ENCODE measurements around the gene ALX3. TPM values are rescaled to one million over a fixed set of nuclear protein-coding genes. Genes with fewer than 3 reads are reported as not detected.

ALX3 gene
- total and polyA plus RNA-seq, 2 of the 8 experiments (the other 6 are each of a cell fraction or from before 2014, with no cell fraction given): 0.20 TPM; not detected in 1

DNA sequence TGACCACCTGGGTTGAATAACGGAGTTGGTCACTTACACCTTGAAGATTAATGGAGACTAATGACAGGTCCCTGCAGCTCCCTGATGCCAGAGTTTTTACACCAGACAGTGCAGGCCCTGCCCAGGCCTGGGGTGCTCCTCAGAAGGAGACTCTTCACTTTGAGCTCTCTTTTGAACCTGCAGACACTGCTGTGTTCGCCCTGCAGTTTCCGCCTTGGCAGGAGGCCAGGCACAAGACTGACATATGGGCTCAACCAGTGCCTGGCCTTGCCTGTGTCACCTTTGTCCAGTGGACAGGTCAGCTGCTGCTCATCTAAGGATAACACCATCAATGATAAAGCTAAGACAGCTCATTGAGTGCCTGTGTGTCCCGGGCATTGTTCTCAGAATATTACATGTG lies 30.8 kb downstream of the ALX3 start:
- no peak overlapping the region for H3K23ac ChIP-seq (ENCODE audit: insufficient read length)
- H3K23me2 ChIP-seq (ENCODE audit: low read depth, low read length): peaks cover 4% of the 10 kb centered on the region; the same call in 1 of the 2 replicates
- no peak overlapping the region for H3K56ac ChIP-seq (replicated peaks; ENCODE audit: insufficient read length, low read depth, low read length)
- peaks cover 10% of the 10 kb centered on the region for H3K79me1 ChIP-seq (ENCODE audit: low read depth, low read length)
- H2BK12ac ChIP-seq (ENCODE audit: low read depth, low read length): no peak overlapping the region
- no peak overlapping the region for H3K18ac ChIP-seq (ENCODE audit: extremely low read depth, low read length)
- DNase-seq (ENCODE audit: low read depth in 1 of 2, low spot score in 2 of 2) (no peak), FAIRE-seq (no peak)
- no peak overlapping the region for H2AK5ac ChIP-seq (ENCODE audit: low read depth, low read length)
- H3K4ac ChIP-seq (replicated peaks; ENCODE audit: insufficient read length, low read depth, low read length): no peak overlapping the region
- H4K20me1 ChIP-seq (replicated peaks in 1 of 2; ENCODE audit: control insufficient read depth in 1 of 2, insufficient read depth in 2 of 2, low read length in 2 of 2): peaks cover 3 to 17% of the 10 kb centered on the region in 2 experiments
- no peaks in the 10 kb centered on the region for H3K9me3 ChIP-seq (ENCODE audit: insufficient read depth in 2 of 2, low read depth in 1 of 2, low read length in 1 of 2)
- no peak overlapping the region for H3K4me2 ChIP-seq (ENCODE audit: insufficient read depth in 1 of 2, low read depth in 2 of 2, low read length in 2 of 2)
- H2AFZ ChIP-seq (ENCODE audit: low read length): no peak overlapping the region
- H2BK120ac ChIP-seq (replicated peaks; ENCODE audit: low read depth, low read length): no peak overlapping the region
- WGBS, 2 experiments (ENCODE audit: extremely low coverage in 1 of 2, insufficient coverage in 1 of 2, insufficient read length in 1 of 2, insufficient replicate concordance in 2 of 2, low coverage in 1 of 2, low lambda C conversion rate in 2 of 2, missing lambda C conversion rate in 1 of 2): 88% methylated on average over 4 of the region's 4 CpGs; no CpG with 5 or more reads in 1 of the 2 experiments
- ChIA-PET CTCF (ENCODE audit: partially characterized antibody) (interaction anchor here (0.7 to 40.7 kb wide), 7 partner anchors 9 to 265 kb away, joined by 3 to 1450 read pairs (median 3); partner anchors contain the start of gene ALX3), POLR2A (ENCODE audit: partially characterized antibody) (interaction anchor here (1.0 to 2.0 kb wide), 3 partner anchors 8 to 27 kb away, joined by 4 to 7 read pairs (median 5); no protein-coding TSS in a partner anchor)
- no peak overlapping the region for H3K4me3 ChIP-seq (ENCODE audit: extremely low read depth in 1 of 4, insufficient read depth in 2 of 4, low read depth in 3 of 4, low read length in 4 of 4)
- no peak overlapping the region for H2BK20ac ChIP-seq (ENCODE audit: low read length)
- no peak overlapping the region for H3K27ac ChIP-seq (ENCODE audit: low read depth, low read length)
- no peak overlapping the region for H4K5ac ChIP-seq (ENCODE audit: insufficient read length, low read depth, low read length)
- H3K4me1 ChIP-seq (replicated peaks in 1 of 4; ENCODE audit: control insufficient read depth in 3 of 4, insufficient read depth in 4 of 4, low read length in 3 of 4): peaks cover 0 to 6% (median 0%) of the 10 kb centered on the region in 4 experiments; a peak in 2 of 7 replicates
- no peak overlapping the region for H2BK5ac ChIP-seq (ENCODE audit: low read depth, low read length)
- H2BK15ac ChIP-seq (ENCODE audit: low read length): no peak overlapping the region
- H4K91ac ChIP-seq (replicated peaks; ENCODE audit: insufficient read length, low read length): no peak overlapping the region
- no peaks in the 10 kb centered on the region for H3K27me3 ChIP-seq (replicated peaks in 1 of 4; ENCODE audit: control insufficient read depth in 3 of 4, extremely low read depth in 1 of 4, insufficient read depth in 3 of 4, low read length in 3 of 4)
- H3K14ac ChIP-seq (ENCODE audit: insufficient read length): no peak overlapping the region
- H4K8ac ChIP-seq (ENCODE audit: extremely low read depth, insufficient read depth, low read length): no peak overlapping the region
- H3K9ac ChIP-seq (replicated peaks in 1 of 4; ENCODE audit: extremely low read depth in 1 of 4, low read depth in 3 of 4, low read length in 3 of 4): no peak overlapping the region
- peaks cover 9 to 27% of the 10 kb centered on the region in 2 experiments for H3K79me2 ChIP-seq (ENCODE audit: control insufficient read depth in 1 of 2, insufficient read depth in 2 of 2, low read length in 2 of 2)
- H3K36me3 ChIP-seq (ENCODE audit: control insufficient read depth in 2 of 4, insufficient read depth in 4 of 4, low read length in 3 of 4): peaks cover 43 to 74% (median 64%) of the 10 kb centered on the region in 4 experiments
- no peak for TF ChIP-seq JUND (IDR thresholded peaks at IDR 0.05; ENCODE audit: low read length)
- TF ChIP-seq SIRT6 (IDR thresholded peaks at IDR 0.05; ENCODE audit: low read length): no peak
- TF ChIP-seq, protein P1, sequence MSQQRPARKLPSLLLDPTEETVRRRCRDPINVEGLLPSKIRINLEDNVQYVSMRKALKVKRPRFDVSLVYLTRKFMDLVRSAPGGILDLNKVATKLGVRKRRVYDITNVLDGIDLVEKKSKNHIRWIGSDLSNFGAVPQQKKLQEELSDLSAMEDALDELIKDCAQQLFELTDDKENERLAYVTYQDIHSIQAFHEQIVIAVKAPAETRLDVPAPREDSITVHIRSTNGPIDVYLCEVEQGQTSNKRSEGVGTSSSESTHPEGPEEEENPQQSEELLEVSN (IDR thresholded peaks at IDR 0.05): no peak

All from H1 (cell line).